Fibroblast of lung (primary cell): Measurements from ENCODE around the gene MICAL2.

Source experiments
- EZH2 ChIP-seq: IDR thresholded peaks from 2 replicates; pipeline ENCODE4 v1.5.1; 2012; ENCODE audit warnings: low read length, control low read depth, mild to moderate bottlenecking; ENCODE audit errors: missing control alignments
- TF ChIP-seq, protein P1 (sequence below), 2 donors: IDR thresholded peaks in 1 of 2; conservative IDR thresholded peaks in 1 of 2; 1 replicate in 1 of 2; 2 replicates in 1 of 2; pipeline ENCODE4 v1.5.1; 2011 to 2012; ENCODE audit warnings: low read length in 2 of 2, control low read depth in 1 of 2, inconsistent platforms in 1 of 2, low read depth in 1 of 2, mild to moderate bottlenecking in 1 of 2

DNA sequence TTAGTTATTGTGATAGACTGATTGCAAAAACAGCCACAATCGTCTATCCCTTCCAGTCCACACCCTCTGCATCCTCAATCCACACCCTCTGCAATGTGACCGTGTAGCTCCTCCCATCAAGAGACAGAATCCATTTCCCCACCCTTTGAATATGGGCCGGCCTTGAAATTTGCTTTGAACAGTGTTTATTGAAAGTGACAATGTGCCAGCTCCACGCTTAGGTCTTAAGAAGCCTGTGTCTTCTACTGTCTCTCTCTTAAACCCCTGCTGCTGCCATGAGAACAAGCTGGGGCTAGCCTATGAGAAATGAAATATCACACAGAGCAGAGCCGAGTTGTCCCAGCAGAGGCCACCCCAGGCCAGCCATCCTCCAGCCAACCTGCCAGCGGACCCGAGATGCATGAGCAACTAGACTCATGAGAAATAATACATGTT lies 22.3 kb upstream of the MICAL2 start:
- TF ChIP-seq, protein P1, sequence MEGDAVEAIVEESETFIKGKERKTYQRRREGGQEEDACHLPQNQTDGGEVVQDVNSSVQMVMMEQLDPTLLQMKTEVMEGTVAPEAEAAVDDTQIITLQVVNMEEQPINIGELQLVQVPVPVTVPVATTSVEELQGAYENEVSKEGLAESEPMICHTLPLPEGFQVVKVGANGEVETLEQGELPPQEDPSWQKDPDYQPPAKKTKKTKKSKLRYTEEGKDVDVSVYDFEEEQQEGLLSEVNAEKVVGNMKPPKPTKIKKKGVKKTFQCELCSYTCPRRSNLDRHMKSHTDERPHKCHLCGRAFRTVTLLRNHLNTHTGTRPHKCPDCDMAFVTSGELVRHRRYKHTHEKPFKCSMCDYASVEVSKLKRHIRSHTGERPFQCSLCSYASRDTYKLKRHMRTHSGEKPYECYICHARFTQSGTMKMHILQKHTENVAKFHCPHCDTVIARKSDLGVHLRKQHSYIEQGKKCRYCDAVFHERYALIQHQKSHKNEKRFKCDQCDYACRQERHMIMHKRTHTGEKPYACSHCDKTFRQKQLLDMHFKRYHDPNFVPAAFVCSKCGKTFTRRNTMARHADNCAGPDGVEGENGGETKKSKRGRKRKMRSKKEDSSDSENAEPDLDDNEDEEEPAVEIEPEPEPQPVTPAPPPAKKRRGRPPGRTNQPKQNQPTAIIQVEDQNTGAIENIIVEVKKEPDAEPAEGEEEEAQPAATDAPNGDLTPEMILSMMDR (conservative IDR thresholded peaks at IDR 0.05 in 1 of 2, IDR thresholded peaks at IDR 0.05 in 1 of 2; ENCODE audit: low read depth in 1 of 2, low read length in 2 of 2): peak in 1 of 2 donors; percentile 49
- TF ChIP-seq EZH2: no peak
